HCT116 (cell line): ENCODE data around the gene KIRREL1. TPM values are rescaled to one million over a fixed set of nuclear protein-coding genes. Genes with fewer than 3 reads are reported as not detected.

ENCODE experiments used
- ATAC-seq: fragments of 200-7000 bp; cut with Tn5 transposase; 2 replicates; pipeline ENCODE4 v1.9.1; 2020; ENCODE audit warnings: mild to moderate bottlenecking, moderate library complexity
- BruUV-seq: library from RNA; stranded (reverse); fragments of 400-500 nt; replicated peaks from 2 replicates; lab custom pipeline; 2021; lab: Mats Ljungman, UMichigan
- CTCF ChIA-PET: fragments of 300-600 bp; sonication (Branson Sonifier 250); formaldehyde crosslinking; loops from one replicate; lab custom pipeline; 2021; ENCODE audit warnings: antibody characterized with exemption; lab: Charles Lee
- POLR2A ChIA-PET: fragments of 300-600, 350-600 bp; sonication (Branson Sonifier 250); formaldehyde crosslinking; loops from one replicate; lab custom pipeline; 2021; ENCODE audit warnings: antibody characterized with exemption; lab: Charles Lee
- RAD21 ChIA-PET, 2 experiments: fragments of 300-600 bp; sonication (Branson Sonifier 250); formaldehyde crosslinking; loops; one replicate each; lab custom pipeline; 2023; ENCODE audit warnings: low total read pairs in 2 of 2; ENCODE audit not compliant: uncharacterized antibody in 2 of 2, unreplicated experiment in 2 of 2, low non-redundant PET in 1 of 2; lab: Charles Lee
- DNase-seq: peaks from one replicate; pipeline ENCODE4 v3.0.0-alpha.2; 2010; ENCODE audit warnings: low read depth, low spot score
- H2AFZ ChIP-seq: fragments of 200-600 bp; shearing (Covaris generic), sonication (generic); 2 replicates; pipeline ENCODE4 v1.6.1; 2017; ENCODE audit warnings: low read depth, mixed run types, mixed read lengths, antibody characterized with exemption, low read length; ENCODE audit not compliant: poor library complexity, severe bottlenecking
- H3K27ac ChIP-seq: 2 replicates; pipeline ENCODE4 v1.5.1; 2012; ENCODE audit warnings: low read depth, low read length
- H3K27me3 ChIP-seq: fragments of 200-600 bp; sonication (generic); 2 replicates; pipeline ENCODE4 v1.6.1; 2016; ENCODE audit warnings: mixed run types, low read length, mixed read lengths; ENCODE audit not compliant: insufficient read depth
- H3K36me3 ChIP-seq, 2 experiments: fragments of 200-500 bp in 1 of 2; fragments of 200-600 bp in 1 of 2; sonication (Bioruptor generic) in 1 of 2; sonication (generic) in 1 of 2; 2 replicates each; pipeline versions ENCODE4 v1.5.1 to v1.6.1; 2014 to 2016; ENCODE audit warnings: low read length in 2 of 2, inconsistent platforms in 1 of 2, mixed read lengths in 1 of 2, mixed run types in 1 of 2; ENCODE audit not compliant: insufficient read depth in 2 of 2, control insufficient read depth in 1 of 2
- H3K4me1 ChIP-seq, 2 experiments: fragments of 200-600 bp in 1 of 2; sonication (generic) in 1 of 2; 2 replicates each; pipeline versions ENCODE4 v1.5.1 to v1.6.1; 2012 to 2017; ENCODE audit warnings: low read length in 2 of 2, inconsistent platforms in 1 of 2, mild to moderate bottlenecking in 1 of 2, mixed read lengths in 1 of 2, mixed run types in 1 of 2, moderate library complexity in 1 of 2; ENCODE audit not compliant: insufficient read depth in 2 of 2, control insufficient read depth in 1 of 2
- H3K4me2 ChIP-seq: fragments of 200-600 bp; sonication (generic); 2 replicates; pipeline ENCODE4 v1.6.1; 2017; ENCODE audit warnings: mixed run types, low read length, mixed read lengths
- H3K4me3 ChIP-seq, 2 experiments: fragments of 200-600 bp in 1 of 2; sonication (generic) in 1 of 2; replicated peaks in 1 of 2; 2 replicates each; pipeline ENCODE4 v1.5.1; 2011 to 2016; ENCODE audit warnings: low read length in 2 of 2, control low read depth in 1 of 2, low read depth in 1 of 2, mild to moderate bottlenecking in 1 of 2, mixed read lengths in 1 of 2, mixed run types in 1 of 2
- H3K79me2 ChIP-seq: fragments of 200-600 bp; sonication (generic); 2 replicates; pipeline ENCODE4 v1.6.1; 2017; ENCODE audit warnings: mild to moderate bottlenecking, mixed run types, low read length, moderate library complexity, mixed read lengths; ENCODE audit not compliant: insufficient read depth
- H3K9ac ChIP-seq: fragments of 200-600 bp; sonication (generic); 2 replicates; pipeline ENCODE4 v1.6.1; 2016; ENCODE audit warnings: low read length, mixed read lengths
- H3K9me2 ChIP-seq: fragments of 200-600 bp; sonication (generic), shearing (Covaris generic); 2 replicates; pipeline ENCODE4 v1.6.1; 2017; ENCODE audit warnings: mixed run types, mild to moderate bottlenecking, moderate library complexity; ENCODE audit not compliant: insufficient read depth
- H3K9me3 ChIP-seq, 2 experiments: fragments of 200-500 bp in 1 of 2; fragments of 200-600 bp in 1 of 2; sonication (Bioruptor generic) in 1 of 2; sonication (generic) in 1 of 2; 2 replicates each; pipeline ENCODE4 v1.6.1; 2014 to 2017; ENCODE audit warnings: low read length in 2 of 2, mixed read lengths in 2 of 2, inconsistent platforms in 1 of 2, low read depth in 1 of 2, mild to moderate bottlenecking in 1 of 2, mixed run types in 1 of 2, moderate library complexity in 1 of 2; ENCODE audit not compliant: control insufficient read depth in 1 of 2, insufficient read depth in 1 of 2
- H4K20me1 ChIP-seq: fragments of 200-600 bp; sonication (generic), shearing (Covaris generic); 2 replicates; pipeline ENCODE4 v1.6.1; 2017; ENCODE audit warnings: mixed run types, mild to moderate bottlenecking, moderate library complexity; ENCODE audit not compliant: insufficient read depth
- CBX3 ChIP-seq: IDR thresholded peaks from 2 replicates; pipeline ENCODE4 v1.6.1; 2012; ENCODE audit warnings: low read depth
- CEBPB ChIP-seq: IDR thresholded peaks from 2 replicates; pipeline ENCODE4 v1.6.1; 2012; ENCODE audit warnings: low read depth
- EGR1 ChIP-seq: IDR thresholded peaks from 2 replicates; pipeline ENCODE4 v1.6.1; 2012; ENCODE audit warnings: low read depth
- ELF1 ChIP-seq: IDR thresholded peaks from 2 replicates; pipeline ENCODE4 v1.6.1; 2012; ENCODE audit warnings: low read depth, borderline replicate concordance
- EZH2 ChIP-seq: fragments of 200-600 bp; sonication (generic); IDR thresholded peaks from 2 replicates; pipeline ENCODE4 v1.6.1; 2017; ENCODE audit warnings: antibody characterized with exemption, mixed run types
- FOSL1 ChIP-seq: IDR thresholded peaks from 2 replicates; pipeline ENCODE4 v1.6.1; 2012; ENCODE audit warnings: low read depth
- JUND ChIP-seq: IDR thresholded peaks from 2 replicates; pipeline ENCODE4 v1.6.1; 2012
- POLR2AphosphoS5 ChIP-seq: IDR thresholded peaks from 2 replicates; pipeline ENCODE4 v1.6.1; 2011; ENCODE audit warnings: mild to moderate bottlenecking, low read depth, low read length, moderate library complexity
- RAD21 ChIP-seq: IDR thresholded peaks from 2 replicates; pipeline ENCODE4 v1.6.1; 2012; ENCODE audit warnings: low read depth, mild to moderate bottlenecking
- SIN3A ChIP-seq: IDR thresholded peaks from 2 replicates; pipeline ENCODE4 v1.6.1; 2012; ENCODE audit warnings: low read depth
- SP1 ChIP-seq: IDR thresholded peaks from 2 replicates; pipeline ENCODE4 v1.6.1; 2012; ENCODE audit warnings: low read depth
- SRF ChIP-seq: IDR thresholded peaks from 2 replicates; pipeline ENCODE4 v1.6.1; 2012; ENCODE audit warnings: low read depth
- TCF7L2 ChIP-seq: IDR thresholded peaks from 2 replicates; pipeline ENCODE4 v1.7.0; 2011; ENCODE audit warnings: borderline replicate concordance, inconsistent platforms; ENCODE audit not compliant: insufficient read depth, insufficient read length; ENCODE audit errors: extremely low read depth
- YY1 ChIP-seq: IDR thresholded peaks from 2 replicates; pipeline ENCODE4 v1.6.1; 2011; ENCODE audit warnings: low read length, low read depth, moderate library complexity, mild to moderate bottlenecking; ENCODE audit not compliant: insufficient replicate concordance; ENCODE audit errors: extremely low read depth
- ZFX ChIP-seq: fragments of 450-650 bp; IDR thresholded peaks from 2 replicates; pipeline ENCODE4 v1.6.1; 2017
- ZNF274 ChIP-seq: fragments of 200-500 bp; sonication (Bioruptor generic); IDR thresholded peaks from 2 replicates; pipeline ENCODE4 v1.6.1; 2014; ENCODE audit warnings: mild to moderate bottlenecking, low read depth, low read length, inconsistent platforms
- intact Hi-C: fragments of 100-400 bp; cut with micrococcal nuclease; formaldehyde crosslinking; loops from 2 replicates; pipeline ENCODE4 v1.10.0; 2022
- total RNA-seq: library from RNA; stranded (reverse); gene quantifications from one replicate; pipeline ENCODE4 v1.2.1, GENCODE V29; 2021; ENCODE audit not compliant: unreplicated experiment
- TF ChIP-seq, protein P1 (sequence below): IDR thresholded peaks from 2 replicates; pipeline ENCODE4 v1.6.1; 2012; ENCODE audit warnings: low read depth
- TF ChIP-seq, protein P2 (sequence below): IDR thresholded peaks from 2 replicates; pipeline ENCODE4 v1.6.1; 2012
- TF ChIP-seq, protein P3 (sequence below): IDR thresholded peaks from 2 replicates; pipeline ENCODE4 v1.6.1; 2011; ENCODE audit warnings: mild to moderate bottlenecking, low read length, moderate library complexity; ENCODE audit not compliant: insufficient replicate concordance; ENCODE audit errors: extremely low read depth
- TF ChIP-seq, protein P4 (sequence below), 3 experiments: fragments of 200-600 bp in 1 of 3; sonication (generic) in 1 of 3; IDR thresholded peaks in 2 of 3; conservative IDR thresholded peaks in 1 of 3; 2 replicates each; pipeline ENCODE4 v1.5.1; 2012 to 2017; ENCODE audit warnings: low read depth in 2 of 3, low read length in 2 of 3, antibody characterized with exemption in 1 of 3, borderline replicate concordance in 1 of 3, control low read depth in 1 of 3, mild to moderate bottlenecking in 1 of 3, mixed read lengths in 1 of 3, mixed run types in 1 of 3, moderate library complexity in 1 of 3; ENCODE audit not compliant: insufficient read depth in 1 of 3

KIRREL1 gene
- total RNA-seq, 1 experiment from 2014 or later, result 20.0 TPM

DNA sequence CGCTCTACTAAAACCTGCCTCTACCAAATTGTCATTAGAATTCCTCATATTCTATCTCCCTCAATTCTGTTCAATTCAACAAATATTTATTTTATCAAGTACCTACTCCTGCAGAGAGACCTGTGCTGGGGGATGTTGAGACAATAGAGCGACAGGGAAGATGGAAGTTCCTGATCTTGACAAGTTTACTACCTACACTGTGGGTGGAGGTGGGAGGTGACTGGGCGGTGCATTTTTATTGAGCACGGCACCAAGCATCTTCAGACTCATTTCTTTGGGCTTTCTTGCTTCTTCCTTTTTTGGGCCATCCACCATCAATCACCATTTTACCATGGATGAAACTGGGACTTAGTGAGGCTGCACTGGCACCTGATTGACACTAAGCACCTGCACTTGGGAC, 61.3 kb downstream of the KIRREL1 start (continued):
- TF ChIP-seq ZNF274, result no peak

DNA sequence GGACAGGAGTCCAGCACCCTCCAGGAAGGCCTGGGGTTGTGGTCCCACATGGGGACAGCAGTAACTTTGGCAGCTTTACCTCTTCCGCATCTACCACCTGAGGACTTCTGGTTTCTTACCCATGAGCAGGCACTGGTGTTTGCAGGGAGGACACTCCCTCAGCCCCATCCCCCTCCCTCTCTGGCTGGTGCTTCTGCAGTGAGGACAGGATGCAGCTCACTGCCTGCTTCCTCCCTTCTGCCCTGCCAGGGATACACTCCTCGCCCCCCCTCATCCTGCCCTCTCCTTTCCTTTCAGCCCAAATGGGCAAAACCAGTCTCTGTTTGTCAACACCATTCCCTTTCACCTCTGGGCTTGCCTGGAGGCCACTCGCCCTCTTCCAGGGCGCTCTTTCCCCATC, 62.4 kb downstream of the KIRREL1 start:
- H3K27ac ChIP-seq, result no peak overlapping the region
- no peak overlapping the region for H3K9ac ChIP-seq
- TF ChIP-seq TCF7L2 (no peak), EGR1 (no peak), FOSL1 (no peak), EZH2 (no peak), JUND (no peak), SP1 (no peak), RAD21 (no peak), CEBPB (no peak), ELF1 (no peak), YY1 (no peak), CBX3 (no peak), SIN3A (no peak), ZFX (no peak), POLR2AphosphoS5 (no peak), ZNF274 (no peak), SRF (no peak)
- TF ChIP-seq, protein P1, sequence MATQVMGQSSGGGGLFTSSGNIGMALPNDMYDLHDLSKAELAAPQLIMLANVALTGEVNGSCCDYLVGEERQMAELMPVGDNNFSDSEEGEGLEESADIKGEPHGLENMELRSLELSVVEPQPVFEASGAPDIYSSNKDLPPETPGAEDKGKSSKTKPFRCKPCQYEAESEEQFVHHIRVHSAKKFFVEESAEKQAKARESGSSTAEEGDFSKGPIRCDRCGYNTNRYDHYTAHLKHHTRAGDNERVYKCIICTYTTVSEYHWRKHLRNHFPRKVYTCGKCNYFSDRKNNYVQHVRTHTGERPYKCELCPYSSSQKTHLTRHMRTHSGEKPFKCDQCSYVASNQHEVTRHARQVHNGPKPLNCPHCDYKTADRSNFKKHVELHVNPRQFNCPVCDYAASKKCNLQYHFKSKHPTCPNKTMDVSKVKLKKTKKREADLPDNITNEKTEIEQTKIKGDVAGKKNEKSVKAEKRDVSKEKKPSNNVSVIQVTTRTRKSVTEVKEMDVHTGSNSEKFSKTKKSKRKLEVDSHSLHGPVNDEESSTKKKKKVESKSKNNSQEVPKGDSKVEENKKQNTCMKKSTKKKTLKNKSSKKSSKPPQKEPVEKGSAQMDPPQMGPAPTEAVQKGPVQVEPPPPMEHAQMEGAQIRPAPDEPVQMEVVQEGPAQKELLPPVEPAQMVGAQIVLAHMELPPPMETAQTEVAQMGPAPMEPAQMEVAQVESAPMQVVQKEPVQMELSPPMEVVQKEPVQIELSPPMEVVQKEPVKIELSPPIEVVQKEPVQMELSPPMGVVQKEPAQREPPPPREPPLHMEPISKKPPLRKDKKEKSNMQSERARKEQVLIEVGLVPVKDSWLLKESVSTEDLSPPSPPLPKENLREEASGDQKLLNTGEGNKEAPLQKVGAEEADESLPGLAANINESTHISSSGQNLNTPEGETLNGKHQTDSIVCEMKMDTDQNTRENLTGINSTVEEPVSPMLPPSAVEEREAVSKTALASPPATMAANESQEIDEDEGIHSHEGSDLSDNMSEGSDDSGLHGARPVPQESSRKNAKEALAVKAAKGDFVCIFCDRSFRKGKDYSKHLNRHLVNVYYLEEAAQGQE, result no peak
- TF ChIP-seq, protein P2, sequence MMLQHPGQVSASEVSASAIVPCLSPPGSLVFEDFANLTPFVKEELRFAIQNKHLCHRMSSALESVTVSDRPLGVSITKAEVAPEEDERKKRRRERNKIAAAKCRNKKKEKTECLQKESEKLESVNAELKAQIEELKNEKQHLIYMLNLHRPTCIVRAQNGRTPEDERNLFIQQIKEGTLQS, result no peak
- TF ChIP-seq, protein P3, sequence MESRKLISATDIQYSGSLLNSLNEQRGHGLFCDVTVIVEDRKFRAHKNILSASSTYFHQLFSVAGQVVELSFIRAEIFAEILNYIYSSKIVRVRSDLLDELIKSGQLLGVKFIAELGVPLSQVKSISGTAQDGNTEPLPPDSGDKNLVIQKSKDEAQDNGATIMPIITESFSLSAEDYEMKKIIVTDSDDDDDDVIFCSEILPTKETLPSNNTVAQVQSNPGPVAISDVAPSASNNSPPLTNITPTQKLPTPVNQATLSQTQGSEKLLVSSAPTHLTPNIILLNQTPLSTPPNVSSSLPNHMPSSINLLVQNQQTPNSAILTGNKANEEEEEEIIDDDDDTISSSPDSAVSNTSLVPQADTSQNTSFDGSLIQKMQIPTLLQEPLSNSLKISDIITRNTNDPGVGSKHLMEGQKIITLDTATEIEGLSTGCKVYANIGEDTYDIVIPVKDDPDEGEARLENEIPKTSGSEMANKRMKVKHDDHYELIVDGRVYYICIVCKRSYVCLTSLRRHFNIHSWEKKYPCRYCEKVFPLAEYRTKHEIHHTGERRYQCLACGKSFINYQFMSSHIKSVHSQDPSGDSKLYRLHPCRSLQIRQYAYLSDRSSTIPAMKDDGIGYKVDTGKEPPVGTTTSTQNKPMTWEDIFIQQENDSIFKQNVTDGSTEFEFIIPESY, result no peak
- TF ChIP-seq, protein P4, sequence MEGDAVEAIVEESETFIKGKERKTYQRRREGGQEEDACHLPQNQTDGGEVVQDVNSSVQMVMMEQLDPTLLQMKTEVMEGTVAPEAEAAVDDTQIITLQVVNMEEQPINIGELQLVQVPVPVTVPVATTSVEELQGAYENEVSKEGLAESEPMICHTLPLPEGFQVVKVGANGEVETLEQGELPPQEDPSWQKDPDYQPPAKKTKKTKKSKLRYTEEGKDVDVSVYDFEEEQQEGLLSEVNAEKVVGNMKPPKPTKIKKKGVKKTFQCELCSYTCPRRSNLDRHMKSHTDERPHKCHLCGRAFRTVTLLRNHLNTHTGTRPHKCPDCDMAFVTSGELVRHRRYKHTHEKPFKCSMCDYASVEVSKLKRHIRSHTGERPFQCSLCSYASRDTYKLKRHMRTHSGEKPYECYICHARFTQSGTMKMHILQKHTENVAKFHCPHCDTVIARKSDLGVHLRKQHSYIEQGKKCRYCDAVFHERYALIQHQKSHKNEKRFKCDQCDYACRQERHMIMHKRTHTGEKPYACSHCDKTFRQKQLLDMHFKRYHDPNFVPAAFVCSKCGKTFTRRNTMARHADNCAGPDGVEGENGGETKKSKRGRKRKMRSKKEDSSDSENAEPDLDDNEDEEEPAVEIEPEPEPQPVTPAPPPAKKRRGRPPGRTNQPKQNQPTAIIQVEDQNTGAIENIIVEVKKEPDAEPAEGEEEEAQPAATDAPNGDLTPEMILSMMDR (IDR thresholded peaks at IDR 0.05 in 2 of 3, conservative IDR thresholded peaks at IDR 0.05 in 1 of 3; ENCODE audit: borderline replicate concordance in 1 of 3, insufficient read depth in 1 of 3, low read depth in 2 of 3, low read length in 2 of 3), result no peak
- peaks cover 0 to 13% of the 10 kb centered on the region in 2 experiments; a peak in 2 of 4 replicates for H3K4me1 ChIP-seq
- intact Hi-C loops, result no loop called here
- ATAC-seq (no peak), DNase-seq (no peak)
- H3K79me2 ChIP-seq, result peaks cover 5% of the 10 kb centered on the region; the same call in 1 of the 2 replicates
- BruUV-seq, result no TSS peak
- H2AFZ ChIP-seq, result no peak overlapping the region
- no peak overlapping the region for H3K4me3 ChIP-seq
- no peaks in the 10 kb centered on the region for H3K9me2 ChIP-seq
- no peaks in the 10 kb centered on the region for H4K20me1 ChIP-seq
- ChIA-PET RAD21 (interaction anchor here in 1 of 2 experiments (0.6 kb wide), 1 partner anchor 63 kb away, joined by 3 read pairs; no protein-coding TSS in a partner anchor), POLR2A (no interaction called here), CTCF (interaction anchor here (1.2 kb wide), 1 partner anchor 64 kb away, joined by 3 read pairs; no protein-coding TSS in a partner anchor)
- H3K27me3 ChIP-seq, result no peaks in the 10 kb centered on the region
- H3K36me3 ChIP-seq, result no peaks in the 10 kb centered on the region
- no peak overlapping the region for H3K4me2 ChIP-seq
- no peaks in the 10 kb centered on the region for H3K9me3 ChIP-seq
